Ascending aorta (tissue), 2 donors: ENCODE results near the gene ETV1. TPM values are rescaled to one million over a fixed set of nuclear protein-coding genes. Genes with fewer than 3 reads are reported as not detected.

Experiments used
- DNase-seq, 2 donors: peaks; one replicate each; pipeline ENCODE4 v3.0.0-alpha.2; 2019; ENCODE audit warnings: low spot score in 2 of 2
- H3K27ac ChIP-seq, 2 donors: fragments of 200-600 bp; sonication (generic); one replicate each; pipeline ENCODE4 v1.5.1; 2016 to 2017; ENCODE audit warnings: mild to moderate bottlenecking in 1 of 2
- H3K27me3 ChIP-seq: fragments of 200-600 bp; sonication (generic); one replicate; pipeline ENCODE4 v1.5.1; 2017
- H3K36me3 ChIP-seq, 2 donors: fragments of 200-600 bp; sonication (generic); one replicate each; pipeline ENCODE4 v1.5.1; 2016
- H3K4me1 ChIP-seq, 2 donors: fragments of 200-600 bp; sonication (generic); one replicate each; pipeline ENCODE4 v1.5.1; 2016 to 2017; ENCODE audit warnings: mild to moderate bottlenecking in 1 of 2
- H3K4me3 ChIP-seq, 2 donors: fragments of 200-600 bp; sonication (generic); one replicate each; pipeline ENCODE4 v1.5.1; 2016 to 2017; ENCODE audit warnings: mild to moderate bottlenecking in 1 of 2
- H3K9me3 ChIP-seq, 2 donors: fragments of 200-600 bp; sonication (generic); one replicate each; pipeline ENCODE4 v1.5.1; 2016
- CTCF ChIP-seq, 3 experiments: fragments of 200-600 bp in 2 of 3; fragments of 450-650 bp in 1 of 3; sonication (generic) in 2 of 3; IDR thresholded peaks; one replicate each; pipeline ENCODE4 v1.5.1; 2016 to 2019; ENCODE audit warnings: antibody characterized with exemption in 3 of 3, mild to moderate bottlenecking in 1 of 3, moderate library complexity in 1 of 3
- intact Hi-C: fragments of 100-400 bp; cut with DNase I; formaldehyde crosslinking; loops from one replicate; pipeline ENCODE4 v1.15.1; 2023
- total RNA-seq: library from RNA; depleted of rRNA; stranded (reverse); fragments of >200 nt; gene quantifications from one replicate; pipeline ENCODE4 v1.1.0, GENCODE V29; 2016

The ETV1 gene
- total RNA-seq, 1 donor from 2014 or later, result 5.3 TPM

- no peak for DNase-seq
- no peak overlapping the region for H3K27ac ChIP-seq
- no peaks in the 10 kb centered on the region for H3K4me1 ChIP-seq
- H3K4me3 ChIP-seq, result no peak overlapping the region
- no peaks in the 10 kb centered on the region for H3K36me3 ChIP-seq
- TF ChIP-seq CTCF (IDR thresholded peaks at IDR 0.05), result no peak
- intact Hi-C loops, result no loop called here
- no peaks in the 10 kb centered on the region for H3K9me3 ChIP-seq
- no peaks in the 10 kb centered on the region for H3K27me3 ChIP-seq
Measured at GRCh38 chr7:13948019-13948801, 41.3 kb downstream of the ETV1 start.

GRCh38 chr7:13947535-13947934 is 41.9 kb downstream of the ETV1 start:
- Histone ChIP-seq H3K27ac (no peak overlapping the region), H3K4me3 (no peak overlapping the region), H3K27me3 (no peaks in the 10 kb centered on the region), H3K36me3 (no peaks in the 10 kb centered on the region), H3K9me3 (no peaks in the 10 kb centered on the region), H3K4me1 (no peaks in the 10 kb centered on the region)
- no peak for TF ChIP-seq CTCF (IDR thresholded peaks at IDR 0.05)
- intact Hi-C loops, result no loop called here
- DNase-seq, result no peak

GRCh38 chr7:13946181-13946580 is 43.3 kb downstream of the ETV1 start:
- H3K4me3 ChIP-seq, result no peak overlapping the region
- no peak for DNase-seq
- TF ChIP-seq CTCF (IDR thresholded peaks at IDR 0.05), result no peak
- no peaks in the 10 kb centered on the region for H3K4me1 ChIP-seq
- intact Hi-C loops, result no loop called here
- no peaks in the 10 kb centered on the region for H3K27me3 ChIP-seq
- no peak overlapping the region for H3K27ac ChIP-seq
- no peaks in the 10 kb centered on the region for H3K36me3 ChIP-seq
- H3K9me3 ChIP-seq, result no peaks in the 10 kb centered on the region

- H3K9me3 ChIP-seq, result no peaks in the 10 kb centered on the region
- no peak overlapping the region for H3K27ac ChIP-seq
- no peak overlapping the region for H3K4me3 ChIP-seq
- H3K36me3 ChIP-seq, result no peaks in the 10 kb centered on the region
- no peaks in the 10 kb centered on the region for H3K4me1 ChIP-seq
- intact Hi-C loops, result no loop called here
- H3K27me3 ChIP-seq, result no peaks in the 10 kb centered on the region
- TF ChIP-seq CTCF (IDR thresholded peaks at IDR 0.05), result no peak
- DNase-seq, result no peak
Measured at GRCh38 chr7:13945670-13946069, 43.8 kb downstream of the ETV1 start.

DNA sequence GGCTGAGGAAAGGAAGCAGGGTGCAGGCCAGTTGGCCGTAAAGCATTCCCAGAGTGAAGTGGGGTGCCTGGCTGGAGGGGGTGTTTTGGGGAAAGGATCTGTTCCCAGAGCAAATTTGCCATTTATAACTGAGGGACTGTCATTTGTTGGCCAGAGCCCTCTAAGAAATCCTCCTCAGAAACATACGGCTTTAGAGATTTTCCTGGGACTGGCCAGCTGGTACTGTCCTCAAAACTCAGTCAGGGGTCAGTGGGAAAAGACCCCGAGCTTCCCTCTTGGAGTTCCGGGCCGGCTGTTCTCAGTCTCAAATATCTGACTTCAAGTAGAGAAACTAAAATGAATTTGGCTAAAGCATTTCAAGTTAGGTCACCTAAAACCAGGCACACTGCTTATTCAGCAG is 55.9 kb downstream of the ETV1 start:
- Histone ChIP-seq H3K36me3 (peaks cover 0 to 4% of the 10 kb centered on the region in 2 donors), H3K4me3 (no peak overlapping the region), H3K4me1 (no peaks in the 10 kb centered on the region), H3K27me3 (no peaks in the 10 kb centered on the region), H3K9me3 (no peaks in the 10 kb centered on the region), H3K27ac (peak overlapping the region in 1 of 2 donors; percentile 38)
- no peak for TF ChIP-seq CTCF (IDR thresholded peaks at IDR 0.05)
- intact Hi-C loops, result no loop called here
- no peak for DNase-seq
